HT-29 (cell line): ENCODE measurements around the gene DEDD. TPM values are rescaled to one million over a fixed set of nuclear protein-coding genes. Genes with fewer than 3 reads are reported as not detected.
A peak's percentile ranks its signal among the peaks of the same experiment; 100 is the strongest.

ENCODE experiments used
- DNase-seq: peaks from one replicate; pipeline ENCODE4 v3.0.0-alpha.2; 2015; ENCODE audit warnings: low spot score
- small RNA-seq: library from RNA; depleted of rRNA; stranded (forward); fragments of <200 nt; gene quantifications from one replicate; pipeline ENCODE3, GENCODE V24; 2014
- total RNA-seq: library from RNA; depleted of rRNA; stranded (reverse); fragments of >200 nt; shearing (Covaris generic); gene quantifications from 2 replicates; pipeline ENCODE4 v1.2.3, GENCODE V29; 2014; rRNA removed

Gene DEDD
- total RNA-seq, 1 experiment from 2014 or later, result 40.8 TPM

- no peak for DNase-seq
Observed at GRCh38 chr1:161074676-161075368, 57.6 kb downstream of the DEDD start.

DNA sequence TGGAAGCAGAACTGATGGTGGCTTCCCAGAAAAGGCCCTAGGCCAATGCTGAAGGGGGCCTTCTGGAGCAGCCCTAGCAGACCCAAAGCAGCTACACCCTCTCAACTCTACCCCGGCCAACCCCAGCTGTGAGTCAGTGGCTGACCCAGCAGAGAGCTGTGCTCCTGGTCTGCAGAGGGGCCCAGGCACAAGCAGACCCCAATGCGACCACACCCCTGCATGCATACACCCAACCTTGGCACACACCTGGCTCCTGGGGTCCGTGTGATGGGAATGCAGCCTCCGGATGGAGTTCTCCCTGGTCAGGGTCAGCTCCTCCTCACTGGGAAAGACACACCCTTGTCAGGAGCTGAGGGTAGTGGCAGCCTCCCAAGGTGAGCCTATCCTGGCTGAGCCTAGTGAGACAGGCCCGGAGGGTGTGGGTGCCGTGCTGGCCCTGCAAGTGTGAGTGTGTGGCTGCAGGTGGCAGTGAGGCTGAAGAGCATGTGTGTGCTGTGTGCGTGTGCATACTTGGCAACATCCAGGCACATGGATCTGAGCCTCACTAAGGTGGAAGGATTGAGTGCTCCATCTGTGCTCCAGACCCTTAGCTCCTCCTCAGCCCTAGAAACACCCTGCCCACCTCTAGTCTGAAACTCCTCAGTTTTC lies 58.9 kb downstream of the DEDD start:
- no peak for DNase-seq

GRCh38 chr1:161072751-161073449 lies 59.6 kb downstream of the DEDD start:
- no peak for DNase-seq

- DNase-seq, result peak; percentile 79
Observed at GRCh38 chr1:161071886-161072371, 60.5 kb downstream of the DEDD start.

Small RNA genes lying within 50 kb of the gene (small RNA-seq; reads per million reads assigned to genes)
- not detected for gene RF01225

Other genes starting within 250 kb of the DEDD start
- gene ITLN1, start 247.5 kb downstream of the DEDD start, total RNA-seq, result not detected in 2 replicates
- gene ITLN2, start 177.9 kb downstream of the DEDD start, total RNA-seq, result not detected in 2 replicates
- 128 and 154 TPM in 2 replicates for gene F11R, start 111.5 kb downstream of the DEDD start, total RNA-seq
- 121 and 139 TPM in 2 replicates for gene TSTD1, start 93.7 kb downstream of the DEDD start, total RNA-seq
- 78.4 and 79.3 TPM in 2 replicates for gene USF1, start 86.7 kb downstream of the DEDD start, total RNA-seq
- gene ARHGAP30, start 62.8 kb downstream of the DEDD start, total RNA-seq, result 0.58 and 0.86 TPM in 2 replicates
- gene NECTIN4, start 43.1 kb downstream of the DEDD start, total RNA-seq, result 8.6 and 10.4 TPM in 2 replicates
- 3.8 and 5.5 TPM in 2 replicates for gene KLHDC9, start 34.3 kb downstream of the DEDD start, total RNA-seq
- 67.7 and 70.5 TPM in 2 replicates for gene PFDN2, start 14.6 kb downstream of the DEDD start, total RNA-seq
- gene NIT1, start 14.6 kb downstream of the DEDD start, total RNA-seq, result 25.1 and 30.8 TPM in 2 replicates
- gene UFC1, start 21.3 kb upstream of the DEDD start, total RNA-seq, result 66.4 and 81.3 TPM in 2 replicates
- 20.8 and 24.6 TPM in 2 replicates for gene USP21, start 26.8 kb upstream of the DEDD start, total RNA-seq
- gene PPOX, start 33.8 kb upstream of the DEDD start, total RNA-seq, result 11.7 and 14.3 TPM in 2 replicates
- gene B4GALT3, start 44.8 kb upstream of the DEDD start, total RNA-seq, result 57.5 and 70.7 TPM in 2 replicates
- not detected in 2 replicates for gene ADAMTS4, start 66.4 kb upstream of the DEDD start, total RNA-seq
- gene NDUFS2, start 69.7 kb upstream of the DEDD start, total RNA-seq, result 90.6 and 122 TPM in 2 replicates
- not detected in 2 replicates for gene FCER1G, start 82.6 kb upstream of the DEDD start, total RNA-seq
- 0.52 TPM in 1 of 2 replicates, not detected in the other for gene APOA2, start 91.0 kb upstream of the DEDD start, total RNA-seq
- gene TOMM40L, start 93.4 kb upstream of the DEDD start, total RNA-seq, result 3.5 and 3.6 TPM in 2 replicates
- gene NR1I3, start 105.5 kb upstream of the DEDD start, total RNA-seq, result not detected in 2 replicates
- gene PCP4L1, start 126.1 kb upstream of the DEDD start, total RNA-seq, result not detected in 2 replicates
- 0.16 and 0.41 TPM in 2 replicates for gene MPZ, start 177.3 kb upstream of the DEDD start, total RNA-seq
- 16.6 and 17.1 TPM in 2 replicates for gene SDHC, start 181.7 kb upstream of the DEDD start, total RNA-seq
- gene CFAP126, start 235.2 kb upstream of the DEDD start, total RNA-seq, result not detected in 2 replicates